Fibroblast of lung (primary cell): Measurements from ENCODE around the gene HNRNPM. TPM values are rescaled to one million over a fixed set of nuclear protein-coding genes. Genes with fewer than 3 reads are reported as not detected.

Experiments used
- DNase-seq, 2 donors: peaks; one replicate each; pipeline versions ENCODE4 v3.0.0 to v3.0.0-alpha.2; 2010; ENCODE audit warnings: low read depth in 2 of 2
- H2AFZ ChIP-seq: 2 replicates; pipeline ENCODE4 v1.5.1; 2012; ENCODE audit warnings: low read length, control low read depth, inconsistent platforms
- H3K27ac ChIP-seq: 2 replicates; pipeline ENCODE4 v1.5.1; 2011; ENCODE audit warnings: low read length, control low read depth; ENCODE audit not compliant: insufficient read depth
- H3K27me3 ChIP-seq: 2 replicates; pipeline ENCODE4 v1.5.1; 2011; ENCODE audit warnings: mild to moderate bottlenecking, low read length; ENCODE audit not compliant: control insufficient read depth, insufficient read depth
- H3K36me3 ChIP-seq: 2 replicates; pipeline ENCODE4 v1.5.1; 2011; ENCODE audit warnings: low read length; ENCODE audit not compliant: control insufficient read depth, insufficient read depth
- H3K4me1 ChIP-seq: 2 replicates; pipeline ENCODE4 v1.5.1; 2011; ENCODE audit warnings: low read length; ENCODE audit not compliant: control insufficient read depth, insufficient read depth; ENCODE audit errors: extremely low read depth
- H3K4me2 ChIP-seq: 2 replicates; pipeline ENCODE4 v1.5.1; 2011; ENCODE audit warnings: low read length, control low read depth; ENCODE audit not compliant: insufficient read depth; ENCODE audit errors: extremely low read depth
- H3K4me3 ChIP-seq, 4 experiments: fragments of 200-600 bp in 1 of 4; sonication (generic) in 1 of 4; replicated peaks in 1 of 4; 2 replicates each; pipeline ENCODE4 v1.5.1; 2011 to 2016; ENCODE audit warnings: low read length in 4 of 4, low read depth in 3 of 4, mild to moderate bottlenecking in 3 of 4, control low read depth in 2 of 4, inconsistent platforms in 1 of 4, mixed read lengths in 1 of 4; ENCODE audit not compliant: insufficient read depth in 1 of 4; ENCODE audit errors: control extremely low read depth in 1 of 4
- H3K79me2 ChIP-seq: 2 replicates; pipeline ENCODE4 v1.5.1; 2012; ENCODE audit warnings: mild to moderate bottlenecking, low read length, inconsistent platforms; ENCODE audit not compliant: control insufficient read depth, insufficient read depth
- H3K9ac ChIP-seq: 2 replicates; pipeline ENCODE4 v1.5.1; 2011; ENCODE audit warnings: mild to moderate bottlenecking, low read length, control low read depth; ENCODE audit not compliant: insufficient read depth
- H3K9me3 ChIP-seq: 2 replicates; pipeline ENCODE4 v1.5.1; 2012; ENCODE audit warnings: low read depth, low read length; ENCODE audit not compliant: control insufficient read depth, insufficient read depth
- H4K20me1 ChIP-seq: 2 replicates; pipeline ENCODE4 v1.5.1; 2011; ENCODE audit warnings: low read length; ENCODE audit not compliant: control insufficient read depth, insufficient read depth; ENCODE audit errors: extremely low read depth
- CTCF ChIP-seq, 2 donors: IDR thresholded peaks in 1 of 2; conservative IDR thresholded peaks in 1 of 2; 1 replicate in 1 of 2; 2 replicates in 1 of 2; pipeline ENCODE4 v1.5.1; 2011 to 2012; ENCODE audit warnings: low read length in 2 of 2, control low read depth in 1 of 2, inconsistent platforms in 1 of 2, low read depth in 1 of 2, mild to moderate bottlenecking in 1 of 2
- EZH2 ChIP-seq: IDR thresholded peaks from 2 replicates; pipeline ENCODE4 v1.5.1; 2012; ENCODE audit warnings: low read length, control low read depth, mild to moderate bottlenecking; ENCODE audit errors: missing control alignments
- polyA plus RNA-seq, 2 donors: library from polyadenylated mRNA; depleted of rRNA in 1 of 2; stranded (reverse) in 1 of 2; unstranded in 1 of 2; fragments of >200 nt; gene quantifications; 2 replicates each; pipeline ENCODE4 v1.2.1, GENCODE V29; 2011 to 2012; ENCODE audit warnings: missing spikeins in 1 of 2
- total RNA-seq: library from RNA; depleted of rRNA; stranded (reverse); fragments of >200 nt; gene quantifications from 2 replicates; pipeline ENCODE4 v1.2.1, GENCODE V29; 2014

Gene HNRNPM
- total and polyA plus RNA-seq, 2 donors (not counting 1 experiment from before 2014, with no cell fraction given), result 51.5 to 104 TPM

- H4K20me1 ChIP-seq, result no peaks in the 10 kb centered on the region
Measured at GRCh38 chr19:8477889-8478288, 33.1 kb downstream of the HNRNPM start.

GRCh38 chr19:8478598-8478997 is 33.8 kb downstream of the HNRNPM start:
- no peak for TF ChIP-seq EZH2
- Histone ChIP-seq H3K9ac (no peak overlapping the region), H3K27me3 (no peaks in the 10 kb centered on the region), H2AFZ (no peak overlapping the region), H3K36me3 (peaks cover 11% of the 10 kb centered on the region), H3K4me1 (peaks cover 2% of the 10 kb centered on the region), H3K79me2 (peaks cover 58% of the 10 kb centered on the region), H3K4me2 (no peak overlapping the region), H4K20me1 (no peaks in the 10 kb centered on the region), H3K27ac (no peak overlapping the region), H3K4me3 (no peak overlapping the region), H3K9me3 (no peaks in the 10 kb centered on the region)
- no peak for DNase-seq

More at GRCh38 chr19:8477889-8478288, 33.1 kb downstream of the HNRNPM start:
- Histone ChIP-seq H3K79me2 (peaks cover 56% of the 10 kb centered on the region), H3K27me3 (no peaks in the 10 kb centered on the region), H3K9ac (no peak overlapping the region), H3K9me3 (no peaks in the 10 kb centered on the region), H3K4me3 (no peak overlapping the region), H3K4me2 (no peak overlapping the region), H3K27ac (no peak overlapping the region), H3K36me3 (peaks cover 8% of the 10 kb centered on the region), H2AFZ (no peak overlapping the region), H3K4me1 (peaks cover 2% of the 10 kb centered on the region)
- TF ChIP-seq CTCF (conservative IDR thresholded peaks at IDR 0.05 in 1 of 2, IDR thresholded peaks at IDR 0.05 in 1 of 2; ENCODE audit: low read depth in 1 of 2, low read length in 2 of 2), result no peak
- no peak for DNase-seq

- Histone ChIP-seq H3K9ac (no peak overlapping the region), H3K9me3 (no peaks in the 10 kb centered on the region), H3K4me3 (no peak overlapping the region), H3K79me2 (peaks cover 59% of the 10 kb centered on the region), H3K4me1 (peaks cover 2% of the 10 kb centered on the region), H3K27ac (no peak overlapping the region), H4K20me1 (no peaks in the 10 kb centered on the region), H3K27me3 (no peaks in the 10 kb centered on the region), H2AFZ (no peak overlapping the region), H3K36me3 (peaks cover 23% of the 10 kb centered on the region), H3K4me2 (no peak overlapping the region)
- DNase-seq, result no peak
- TF ChIP-seq CTCF (conservative IDR thresholded peaks at IDR 0.05 in 1 of 2, IDR thresholded peaks at IDR 0.05 in 1 of 2; ENCODE audit: low read depth in 1 of 2, low read length in 2 of 2), result no peak
- TF ChIP-seq EZH2, result no peak
Measured at GRCh38 chr19:8481201-8481600, 36.4 kb downstream of the HNRNPM start.
